CD4-positive, alpha-beta T cell treated with Interleukin-1 beta for 1 hour (primary cell): Measurements from ENCODE around the gene PHLDA2.
"Not testable (repeated sequence)": the region's sequence is repeated elsewhere in the genome, so short reads cannot be mapped to it uniquely, and the experiment has no call there.

Source experiments
- DNase-seq, 2 donors: peaks; one replicate each; pipeline ENCODE4 v3.0.0-alpha.2; 2020 to 2022

The PHLDA2 gene

GRCh38 chr11:2944530-2944929 lies 15.3 kb upstream of the PHLDA2 start:
- DNase-seq = no peak

- no peak for DNase-seq
Measured at GRCh38 chr11:2943711-2944118, 14.5 kb upstream of the PHLDA2 start.

GRCh38 chr11:2942872-2943710 lies 13.9 kb upstream of the PHLDA2 start:
- no peak for DNase-seq

- no peak for DNase-seq
Measured at GRCh38 chr11:2942447-2942846, 13.2 kb upstream of the PHLDA2 start.

GRCh38 chr11:2940921-2941821 lies 12.0 kb upstream of the PHLDA2 start:
- peak in 1 of 2 donors; percentile 33 for DNase-seq

GRCh38 chr11:2940147-2940920 lies 11.1 kb upstream of the PHLDA2 start:
- peak; percentile 49 to 75 for DNase-seq

- DNase-seq = not testable (repeated sequence)
Measured at GRCh38 chr11:2938458-2939418, 9.5 kb upstream of the PHLDA2 start.

GRCh38 chr11:2937641-2938457 lies 8.6 kb upstream of the PHLDA2 start:
- DNase-seq = not testable (repeated sequence)

GRCh38 chr11:2934611-2935239 lies 5.5 kb upstream of the PHLDA2 start:
- DNase-seq = no peak

GRCh38 chr11:2934021-2934550 lies 4.9 kb upstream of the PHLDA2 start:
- no peak for DNase-seq

GRCh38 chr11:2933375-2934020 lies 4.3 kb upstream of the PHLDA2 start:
- DNase-seq = peak; percentile 66 to 86

- peak in 1 of 2 donors; percentile 69 for DNase-seq
Measured at GRCh38 chr11:2932850-2933251, 3.6 kb upstream of the PHLDA2 start.

GRCh38 chr11:2931771-2932738 lies 2.8 kb upstream of the PHLDA2 start:
- DNase-seq = no peak

GRCh38 chr11:2931420-2931746 lies 2.2 kb upstream of the PHLDA2 start:
- no peak for DNase-seq

- DNase-seq = peak; percentile 57 to 63
Measured at GRCh38 chr11:2930704-2931419, 1.6 kb upstream of the PHLDA2 start.

- DNase-seq = peak; percentile 36 to 41
Measured at GRCh38 chr11:2929950-2930703, 907 bp upstream of the PHLDA2 start.

- DNase-seq = peak; percentile 34 to 73
Measured at GRCh38 chr11:2929531-2929949, 320 bp upstream of the PHLDA2 start.
